WTC11 (cell line): ENCODE measurements around the gene TBC1D12. TPM values are rescaled to one million over a fixed set of nuclear protein-coding genes. Genes with fewer than 3 reads are reported as not detected.

ENCODE experiments used
- ATAC-seq: fragments of 200-7000 bp; cut with Tn5 transposase; 2 replicates; pipeline ENCODE4 v1.10.0; 2021; ENCODE audit warnings: mild to moderate bottlenecking, moderate library complexity
- CTCF ChIA-PET: fragments of 300-600 bp; sonication (Branson Sonifier 250); formaldehyde crosslinking; loops from one replicate; lab custom pipeline; 2021; ENCODE audit warnings: antibody characterized with exemption; lab: Charles Lee
- POLR2A ChIA-PET: fragments of 350-600 bp; sonication (Branson Sonifier 250); formaldehyde crosslinking; loops from one replicate; lab custom pipeline; 2021; ENCODE audit warnings: antibody characterized with exemption; lab: Charles Lee
- DNase-seq: peaks from one replicate; pipeline ENCODE4 v3.0.0; 2021; ENCODE audit warnings: low spot score
- H3K27ac Mint-ChIP-seq: 2 replicates; pipeline ENCODE4 v1.8.0; 2021; ENCODE audit warnings: mixed read lengths
- H3K27me3 Mint-ChIP-seq: 2 replicates; pipeline ENCODE4 v1.8.0; 2021; ENCODE audit warnings: low read depth, mild to moderate bottlenecking, moderate library complexity, mixed read lengths
- H3K36me3 Mint-ChIP-seq: 2 replicates; pipeline ENCODE4 v1.8.0; 2021; ENCODE audit warnings: mixed read lengths
- H3K4me1 Mint-ChIP-seq: 2 replicates; pipeline ENCODE4 v1.8.0; 2022; ENCODE audit warnings: mixed read lengths
- H3K4me3 Mint-ChIP-seq: 2 replicates; pipeline ENCODE4 v1.8.0; 2021; ENCODE audit warnings: mild to moderate bottlenecking, moderate library complexity, mixed read lengths
- H3K9me3 Mint-ChIP-seq: 2 replicates; pipeline ENCODE4 v1.8.0; 2021; ENCODE audit warnings: mixed read lengths
- ATF6 ChIP-seq: sonication (generic); formaldehyde crosslinking; IDR thresholded peaks from 2 replicates; pipeline ENCODE4 v1.8.1; 2023; ENCODE audit warnings: mild to moderate bottlenecking, missing genetic modification reagents
- CBFB ChIP-seq: sonication (generic); formaldehyde crosslinking; IDR thresholded peaks from 2 replicates; pipeline ENCODE4 v1.8.1; 2022; ENCODE audit warnings: mild to moderate bottlenecking, low read depth, missing genetic modification reagents
- E2F1 ChIP-seq: sonication (generic); formaldehyde crosslinking; IDR thresholded peaks from 2 replicates; pipeline ENCODE4 v1.8.0; 2022; ENCODE audit warnings: mild to moderate bottlenecking, missing genetic modification reagents
- FOXK1 ChIP-seq: sonication (generic); formaldehyde crosslinking; IDR thresholded peaks from 2 replicates; pipeline ENCODE4 v1.8.0; 2022; ENCODE audit warnings: mild to moderate bottlenecking, moderate library complexity, missing genetic modification reagents
- FOXP4 ChIP-seq: sonication (generic); formaldehyde crosslinking; IDR thresholded peaks from 2 replicates; pipeline ENCODE4 v1.8.0; 2022; ENCODE audit warnings: mild to moderate bottlenecking, missing genetic modification reagents
- GRHL2 ChIP-seq: fragments of 250-450 bp; sonication (Bioruptor Pico); IDR thresholded peaks from 2 replicates; pipeline ENCODE4 v1.8.0; 2022; ENCODE audit warnings: mild to moderate bottlenecking, moderate library complexity; ENCODE audit not compliant: insufficient replicate concordance, severe bottlenecking
- GTF2I ChIP-seq: fragments of 250-450 bp; sonication (Bioruptor Pico); conservative IDR thresholded peaks from 2 replicates; pipeline ENCODE4 v1.4.0; 2021; ENCODE audit warnings: mild to moderate bottlenecking
- HMGXB4 ChIP-seq: sonication (generic); formaldehyde crosslinking; IDR thresholded peaks from 2 replicates; pipeline ENCODE4 v1.8.1; 2023; ENCODE audit warnings: mild to moderate bottlenecking, moderate library complexity, missing genetic modification reagents
- JAZF1 ChIP-seq: fragments of 250-450 bp; sonication (Bioruptor Pico); IDR thresholded peaks from 2 replicates; pipeline ENCODE4 v1.9.0; 2021; ENCODE audit warnings: moderate library complexity, mild to moderate bottlenecking, inconsistent platforms
- JUN ChIP-seq: sonication (generic); formaldehyde crosslinking; IDR thresholded peaks from 2 replicates; pipeline ENCODE4 v1.8.0; 2023; ENCODE audit warnings: mild to moderate bottlenecking, missing genetic modification reagents
- KAT7 ChIP-seq: sonication (generic); formaldehyde crosslinking; IDR thresholded peaks from 2 replicates; pipeline ENCODE4 v1.8.1; 2023; ENCODE audit warnings: missing genetic modification reagents, mild to moderate bottlenecking, borderline replicate concordance
- SOX15 ChIP-seq: fragments of 250-450 bp; sonication (Bioruptor Pico); IDR thresholded peaks from 2 replicates; pipeline ENCODE4 v1.9.0; 2021; ENCODE audit warnings: mild to moderate bottlenecking
- SP1 ChIP-seq: sonication (generic); formaldehyde crosslinking; conservative IDR thresholded peaks from 2 replicates; pipeline ENCODE4 v1.8.1; 2022; ENCODE audit warnings: missing genetic modification reagents
- TEAD4 ChIP-seq: sonication (generic); formaldehyde crosslinking; IDR thresholded peaks from 2 replicates; pipeline ENCODE4 v1.8.0; 2022; ENCODE audit warnings: mild to moderate bottlenecking, missing genetic modification reagents
- ZNF317 ChIP-seq: sonication (generic); formaldehyde crosslinking; IDR thresholded peaks from 2 replicates; pipeline ENCODE4 v1.8.1; 2023; ENCODE audit warnings: low read depth, mild to moderate bottlenecking, moderate library complexity, missing genetic modification reagents, borderline replicate concordance
- ZNF423 ChIP-seq: fragments of 250-450 bp; sonication (Bioruptor Pico); IDR thresholded peaks from 2 replicates; pipeline ENCODE4 v2.1.2; 2022; ENCODE audit warnings: mild to moderate bottlenecking, moderate library complexity
- ZNF425 ChIP-seq: fragments of 250-450 bp; sonication (Bioruptor Pico); conservative IDR thresholded peaks from 2 replicates; pipeline ENCODE4 v1.9.0; 2021; ENCODE audit warnings: mild to moderate bottlenecking
- ZNF532 ChIP-seq: fragments of 250-450 bp; sonication (Bioruptor Pico); IDR thresholded peaks from 2 replicates; pipeline ENCODE4 v1.9.0; 2021; ENCODE audit warnings: mild to moderate bottlenecking, borderline replicate concordance
- total RNA-seq: library from RNA; stranded (reverse); gene quantifications from 3 replicates; pipeline ENCODE4 v1.2.3, GENCODE V29; 2021

TBC1D12 gene
- total RNA-seq, 1 experiment from 2014 or later = 2.2 TPM

GRCh38 chr10:94546901-94547185 is 144.5 kb downstream of the TBC1D12 start:
- H3K4me3 Mint-ChIP-seq = peak overlapping the region; percentile 98
- no peak for DNase-seq
- POLR2A ChIA-PET = no interaction called here
- CTCF ChIA-PET = no interaction called here
- no peak for ATAC-seq
- H3K4me1 Mint-ChIP-seq = peaks cover 43% of the 10 kb centered on the region
- TF ChIP-seq ZNF423 = no peak
- no peak for TF ChIP-seq ZNF425
- TF ChIP-seq GTF2I (CRISPR knock-in tag) = no peak
- no peak for TF ChIP-seq HMGXB4
- no peak for TF ChIP-seq KAT7 (CRISPR knock-in tag)
- TF ChIP-seq ZNF532 = no peak
- no peak for TF ChIP-seq TEAD4
- TF ChIP-seq GRHL2 (CRISPR knock-in tag) = no peak
- TF ChIP-seq ZNF317 = no peak
- no peak for TF ChIP-seq JUN
- no peak for TF ChIP-seq FOXK1 (CRISPR knock-in tag)
- no peak for TF ChIP-seq CBFB (CRISPR knock-in tag)
- TF ChIP-seq E2F1 = no peak
- no peak for TF ChIP-seq SP1
- TF ChIP-seq ATF6 = no peak
- TF ChIP-seq JAZF1 (CRISPR knock-in tag) = no peak
- TF ChIP-seq SOX15 = no peak
- no peak for TF ChIP-seq FOXP4 (CRISPR knock-in tag)
- peaks cover 28% of the 10 kb centered on the region for H3K36me3 Mint-ChIP-seq
- no peaks in the 10 kb centered on the region for H3K9me3 Mint-ChIP-seq
- H3K27me3 Mint-ChIP-seq = no peaks in the 10 kb centered on the region
- peak overlapping the region; percentile 99 for H3K27ac Mint-ChIP-seq
